Measurements from ENCODE around the gene CRHR1.

DNA sequence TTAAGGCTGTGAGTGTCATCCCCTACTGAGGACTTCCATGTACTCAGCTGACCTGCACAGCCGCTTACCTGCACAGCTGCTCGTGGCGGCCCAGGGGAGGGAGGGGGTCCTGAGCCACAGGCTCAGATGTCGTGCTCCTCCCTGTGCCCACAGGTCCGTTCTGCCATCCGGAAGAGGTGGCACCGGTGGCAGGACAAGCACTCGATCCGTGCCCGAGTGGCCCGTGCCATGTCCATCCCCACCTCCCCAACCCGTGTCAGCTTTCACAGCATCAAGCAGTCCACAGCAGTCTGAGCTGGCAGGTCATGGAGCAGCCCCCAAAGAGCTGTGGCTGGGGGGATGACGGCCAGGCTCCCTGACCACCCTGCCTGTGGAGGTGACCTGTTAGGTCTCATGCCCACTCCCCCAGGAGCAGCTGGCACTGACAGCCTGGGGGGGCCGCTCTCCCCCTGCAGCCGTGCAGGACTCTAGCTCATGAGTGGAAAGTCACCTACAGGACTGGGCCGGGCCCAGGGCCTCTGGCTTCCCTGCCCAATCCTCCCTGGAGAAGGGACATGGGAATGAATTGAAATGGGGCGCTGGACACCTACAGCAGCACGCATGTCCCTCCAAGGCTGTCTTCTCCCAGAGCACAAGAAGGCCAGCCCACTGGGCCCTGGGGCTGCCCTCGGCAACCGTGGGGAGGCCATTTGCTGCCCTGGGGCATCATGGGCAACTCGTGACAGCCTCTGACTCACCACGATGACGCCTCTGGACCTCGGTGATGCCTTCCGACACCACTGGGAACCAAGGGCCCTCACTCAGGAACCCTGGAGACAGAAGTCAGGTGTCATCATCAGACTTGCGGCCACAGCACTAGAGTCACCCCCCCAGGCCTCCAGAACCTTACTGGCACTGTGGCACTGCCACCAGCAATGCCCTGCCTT, 50.6 kb downstream of the CRHR1 start:
- TF ChIP-seq POLR2AphosphoS5 (IDR thresholded peaks at IDR 0.05): no peak
- TF ChIP-seq EP300 (IDR thresholded peaks at IDR 0.05): no peak
